ENCODE results near the gene CCIN.
A peak's percentile ranks its signal among the peaks of the same experiment; 100 is the strongest.

The CCIN gene

DNA sequence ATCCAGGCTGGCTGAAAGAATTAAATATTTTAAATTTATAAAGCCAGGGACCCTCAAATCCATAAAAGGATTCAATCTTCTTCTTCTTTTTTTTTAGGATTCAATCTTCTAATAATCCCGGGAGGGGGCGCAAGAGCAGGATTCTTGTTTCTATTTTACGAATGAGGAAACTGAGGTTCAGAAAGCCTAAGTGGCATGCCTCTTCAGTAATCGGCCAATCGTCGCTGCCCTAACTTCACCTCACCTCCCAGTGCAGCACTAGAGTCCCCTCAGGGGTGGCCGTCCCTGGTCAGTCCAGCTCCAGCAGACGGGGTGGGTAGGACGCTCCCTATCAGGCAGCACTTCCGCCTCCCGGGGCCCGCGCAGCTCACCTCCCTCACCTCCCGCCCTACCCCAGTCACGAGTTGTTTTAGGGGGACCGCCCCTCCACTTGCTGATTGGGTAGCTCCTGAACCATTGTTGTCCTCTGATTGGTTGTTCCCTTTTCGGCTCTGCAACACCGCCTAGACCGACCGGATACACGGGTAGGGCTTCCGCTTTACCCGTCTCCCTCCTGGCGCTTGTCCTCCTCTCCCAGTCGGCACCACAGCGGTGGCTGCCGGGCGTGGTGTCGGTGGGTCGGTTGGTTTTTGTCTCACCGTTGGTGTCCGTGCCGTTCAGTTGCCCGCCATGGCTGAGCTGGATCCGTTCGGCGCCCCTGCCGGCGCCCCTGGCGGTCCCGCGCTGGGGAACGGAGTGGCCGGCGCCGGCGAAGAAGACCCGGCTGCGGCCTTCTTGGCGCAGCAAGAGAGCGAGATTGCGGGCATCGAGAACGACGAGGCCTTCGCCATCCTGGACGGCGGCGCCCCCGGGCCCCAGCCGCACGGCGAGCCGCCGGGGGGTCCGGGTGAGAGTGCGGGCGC is 21.5 kb downstream of the CCIN start, which contains the start of gene CLTA:
Gene CLTA, plus strand, starts transcription at position 534 of the 902 bp plus-strand sequence. Its CDS starts 136 bp downstream, at position 670.
- DNase-seq (ENCODE audit: low read depth in 2 of 2), result peak; percentile 85 to 92

DNA sequence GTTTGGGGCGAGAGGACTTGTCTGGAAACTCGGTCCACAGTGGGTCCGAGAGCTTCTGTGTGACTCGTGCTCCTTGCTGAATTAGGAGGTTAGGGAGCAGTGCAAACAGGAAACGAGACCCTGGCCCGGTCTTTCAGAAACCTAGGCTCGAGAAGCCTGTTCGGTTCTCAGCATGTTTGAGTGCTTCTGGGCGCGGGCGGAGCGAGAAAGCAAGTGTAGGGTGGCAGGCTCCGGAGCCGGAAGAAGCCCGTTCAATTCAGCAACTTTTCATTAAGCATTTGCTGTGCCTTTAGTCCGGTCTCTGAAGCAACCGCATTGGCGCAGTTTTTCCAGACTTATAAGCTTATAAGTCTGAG is 22.1 kb downstream of the CCIN start:
- peak; percentile 14 to 22 for DNase-seq (ENCODE audit: low read depth in 2 of 2)

GRCh38 chr9:36191686-36192085 is 22.5 kb downstream of the CCIN start:
- DNase-seq (ENCODE audit: low read depth in 2 of 2), result no peak

DNA sequence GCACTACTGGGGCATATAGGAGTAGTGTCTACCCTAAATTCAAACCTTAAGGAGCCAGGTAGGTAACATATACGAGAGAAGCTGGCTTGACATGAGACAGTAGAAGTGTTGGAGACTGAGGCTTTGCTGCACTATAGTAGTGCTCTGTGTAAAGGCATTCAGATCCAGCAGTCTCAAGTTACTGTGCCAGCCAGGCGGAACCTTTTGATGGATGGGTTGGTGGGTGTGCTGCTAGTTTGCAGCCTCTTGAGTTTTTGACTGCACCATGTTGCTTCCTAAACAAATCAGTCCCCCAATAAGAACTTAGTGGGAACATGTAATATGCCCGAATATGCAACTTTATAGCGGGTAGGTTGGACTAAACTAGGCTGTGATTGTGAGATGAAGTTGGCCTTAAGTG is 23.0 kb downstream of the CCIN start:
- no peak for DNase-seq (ENCODE audit: low read depth in 2 of 2)

DNA sequence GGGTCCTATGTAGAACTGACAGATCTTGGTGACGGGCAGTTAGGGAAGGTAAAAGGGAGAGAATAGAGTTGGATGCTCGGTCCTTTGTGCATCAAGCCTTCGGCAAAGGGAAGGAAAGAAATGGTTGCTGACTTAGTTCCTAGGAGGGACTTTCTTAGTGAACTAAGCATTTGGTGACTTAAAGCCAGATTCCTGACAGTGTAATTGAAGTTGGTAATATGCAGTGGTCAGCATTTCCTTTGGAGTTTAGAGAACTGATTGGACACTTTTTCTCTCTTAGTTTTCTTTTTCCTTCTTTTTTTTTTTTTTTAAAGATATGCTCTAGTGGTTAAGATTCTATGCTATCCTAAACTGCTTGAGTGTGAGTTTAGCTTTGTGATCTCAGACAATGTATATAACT is 23.8 kb downstream of the CCIN start:
- DNase-seq (ENCODE audit: low read depth in 2 of 2), result no peak

- no peak for DNase-seq (ENCODE audit: low read depth in 2 of 2)
Observed at GRCh38 chr9:36194326-36195000, 25.3 kb downstream of the CCIN start.

DNA sequence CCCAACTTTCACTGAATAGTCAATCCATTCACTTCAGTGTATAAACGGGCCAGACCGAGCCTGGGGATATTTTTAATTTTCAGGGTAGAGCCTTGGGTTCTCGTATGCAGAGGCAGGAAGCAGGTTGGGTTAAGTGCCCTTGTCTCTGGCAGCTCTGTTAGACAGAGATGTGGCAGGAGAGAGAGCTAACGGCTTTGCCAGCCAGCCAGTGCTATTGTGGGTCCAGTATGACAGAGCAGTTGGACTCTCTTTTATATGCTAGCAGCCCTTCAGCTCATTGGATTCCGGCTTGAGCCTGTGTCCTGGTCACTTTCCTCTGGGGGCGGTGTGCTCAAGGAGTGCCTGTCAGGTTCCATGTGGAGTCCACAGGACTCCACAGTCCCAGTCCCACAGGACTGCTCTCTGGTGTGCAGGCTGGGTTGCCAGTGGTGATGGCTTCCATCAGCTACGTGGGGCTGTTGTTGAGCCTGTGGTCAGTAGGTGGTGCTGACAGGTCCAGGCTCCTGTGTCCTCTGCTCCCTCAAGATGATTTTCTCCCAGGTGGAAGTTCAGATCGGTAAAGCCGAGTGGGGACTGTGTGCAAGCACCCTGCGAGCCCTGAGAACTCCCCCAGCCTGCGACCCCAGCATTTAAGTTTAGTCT is 35.8 kb downstream of the CCIN start:
- no peak for DNase-seq (ENCODE audit: low read depth in 2 of 2)

- no peak for DNase-seq (ENCODE audit: low read depth in 2 of 2)
Observed at GRCh38 chr9:36207016-36207415, 37.8 kb downstream of the CCIN start.

DNA sequence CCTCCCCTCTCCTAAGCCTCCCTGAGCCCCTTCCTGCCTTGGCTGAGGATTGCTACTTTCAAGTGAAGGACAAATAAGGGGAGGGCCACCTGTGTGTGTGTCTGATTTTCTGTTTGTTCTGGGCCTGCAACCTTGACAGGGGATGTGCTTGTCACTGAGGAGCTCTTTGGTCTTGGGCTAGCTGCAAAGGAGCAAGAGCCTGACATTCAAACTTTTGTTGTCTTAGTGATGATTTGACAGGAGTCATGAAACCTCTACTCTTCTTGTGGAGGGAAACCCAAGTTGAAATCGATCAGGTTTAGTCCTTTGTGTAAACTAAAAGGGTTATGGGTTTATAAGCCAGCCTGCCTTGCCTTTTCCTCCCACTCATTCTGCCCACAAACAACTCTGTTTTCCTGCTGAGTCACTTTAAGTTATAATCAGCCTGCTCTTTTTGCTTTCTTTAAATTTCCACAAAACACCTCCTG is 38.4 kb downstream of the CCIN start:
- DNase-seq (ENCODE audit: low read depth in 2 of 2), result no peak

DNA sequence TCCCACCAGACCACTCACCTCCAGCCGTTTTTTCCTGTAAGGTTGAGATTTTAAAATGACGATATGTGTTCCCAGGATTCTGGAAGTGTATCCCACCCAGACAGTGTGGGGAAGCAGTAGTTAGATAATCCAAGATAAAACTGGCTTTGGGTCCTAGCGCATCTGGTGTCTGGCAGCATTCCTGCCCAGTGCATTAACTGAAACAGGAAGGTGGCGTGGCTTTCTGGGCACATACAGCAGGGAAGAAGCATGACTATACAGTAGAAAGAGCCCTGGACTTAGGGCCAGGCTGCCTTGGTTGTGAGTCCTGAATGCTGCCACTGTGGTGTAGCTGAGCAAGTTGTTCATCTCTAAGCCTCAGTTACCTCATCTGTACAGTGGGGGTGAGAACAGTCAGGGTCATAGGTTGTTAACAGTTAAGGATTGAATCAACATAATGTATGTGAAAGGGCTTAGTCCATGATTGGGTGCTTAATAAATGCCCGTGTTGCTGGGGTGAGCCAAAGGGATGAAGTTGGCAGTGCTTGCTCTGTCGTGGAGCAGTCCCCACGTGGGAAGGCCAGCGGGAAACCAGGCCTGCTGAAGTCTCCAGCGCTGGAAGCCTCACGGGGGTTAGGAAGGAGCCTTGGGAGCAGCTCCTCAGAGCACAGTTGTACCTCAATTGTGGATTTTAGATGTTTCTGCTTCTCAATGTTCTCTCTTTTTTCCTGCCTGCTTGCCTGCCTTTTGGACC is 39.5 kb downstream of the CCIN start:
- DNase-seq (ENCODE audit: low read depth in 2 of 2), result no peak

GRCh38 chr9:36210722-36211121 is 41.5 kb downstream of the CCIN start:
- DNase-seq (ENCODE audit: low read depth in 2 of 2), result no peak

GRCh38 chr9:36211510-36211909 is 42.3 kb downstream of the CCIN start:
- DNase-seq (ENCODE audit: low read depth in 2 of 2), result no peak

- DNase-seq (ENCODE audit: low read depth in 2 of 2), result no peak
Observed at GRCh38 chr9:36213387-36213786, 44.2 kb downstream of the CCIN start.

- DNase-seq (ENCODE audit: low read depth in 2 of 2), result no peak
Observed at GRCh38 chr9:36213989-36214388, 44.8 kb downstream of the CCIN start.

GRCh38 chr9:36214571-36214970 is 45.4 kb downstream of the CCIN start:
- no peak for DNase-seq (ENCODE audit: low read depth in 2 of 2)

GRCh38 chr9:36217256-36217968 is 48.2 kb downstream of the CCIN start:
- DNase-seq (ENCODE audit: low read depth in 2 of 2), result no peak

DNA sequence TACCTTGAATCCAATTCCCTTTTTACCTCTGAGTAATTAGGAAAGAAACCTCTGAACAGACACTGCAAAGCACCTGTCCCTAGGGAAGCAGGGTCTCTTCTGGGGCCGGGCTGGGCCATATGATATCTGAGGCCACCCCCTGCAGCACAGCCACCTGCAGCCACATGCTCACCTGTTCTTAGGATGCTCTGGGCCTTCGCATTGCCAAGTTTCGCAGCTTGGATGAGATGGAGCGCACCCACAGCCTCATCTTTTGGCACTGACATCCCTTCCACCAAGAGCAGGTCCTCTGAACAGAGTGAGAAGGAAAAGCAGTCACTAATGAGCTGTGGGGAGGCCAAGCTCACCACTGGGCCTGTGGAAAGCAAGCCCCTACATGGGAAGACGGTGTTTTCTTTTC is 48.8 kb downstream of the CCIN start:
- DNase-seq (ENCODE audit: low read depth in 2 of 2), result no peak

GRCh38 chr9:36218411-36218901 is 49.3 kb downstream of the CCIN start:
- no peak for DNase-seq (ENCODE audit: low read depth in 2 of 2)
